DND-41 (cell line): Measurements from ENCODE around the gene LUZP2.

ENCODE experiments used
- ATAC-seq: fragments of 200-7000 bp; cut with Tn5 transposase; 3 replicates; pipeline ENCODE4 v1.9.1; 2021; ENCODE audit warnings: low read depth; ENCODE audit not compliant: insufficient read depth
- DNase-seq: peaks from one replicate; pipeline ENCODE4 v3.0.0-alpha.2; 2020
- H2AFZ ChIP-seq: 2 replicates; pipeline ENCODE4 v1.6.0; 2012; ENCODE audit warnings: low read depth, low read length
- H3K27ac ChIP-seq: 2 replicates; pipeline ENCODE4 v1.5.1; 2012; ENCODE audit warnings: low read length, inconsistent platforms
- H3K27me3 ChIP-seq: fragments of 200-600 bp; sonication (generic); 2 replicates; pipeline ENCODE4 v1.6.0; 2012; ENCODE audit warnings: low read length, mild to moderate bottlenecking, inconsistent platforms; ENCODE audit not compliant: insufficient read depth, poor library complexity
- H3K36me3 ChIP-seq: 2 replicates; pipeline ENCODE4 v1.5.1; 2012; ENCODE audit warnings: low read length, inconsistent platforms; ENCODE audit not compliant: insufficient read depth
- H3K4me1 ChIP-seq: 2 replicates; pipeline ENCODE4 v1.5.1; 2012; ENCODE audit warnings: mild to moderate bottlenecking, low read length; ENCODE audit not compliant: insufficient read depth
- H3K4me2 ChIP-seq: 2 replicates; pipeline ENCODE4 v1.6.0; 2012; ENCODE audit warnings: mild to moderate bottlenecking, moderate library complexity, low read length, inconsistent platforms; ENCODE audit not compliant: insufficient read depth
- H3K4me3 ChIP-seq, 2 experiments: fragments of 200-600 bp in 1 of 2; shearing (Covaris generic) in 1 of 2; 2 replicates each; pipeline ENCODE4 v1.5.1; 2012 to 2016; ENCODE audit warnings: inconsistent platforms in 2 of 2, low read length in 2 of 2, mild to moderate bottlenecking in 2 of 2, low read depth in 1 of 2, moderate library complexity in 1 of 2
- H3K79me2 ChIP-seq: 2 replicates; pipeline ENCODE4 v1.6.0; 2012; ENCODE audit warnings: low read length, inconsistent platforms; ENCODE audit not compliant: insufficient read depth
- H3K9ac ChIP-seq: 2 replicates; pipeline ENCODE4 v1.6.0; 2012; ENCODE audit warnings: low read depth, mild to moderate bottlenecking, inconsistent platforms, low read length, moderate library complexity
- H3K9me3 ChIP-seq: 2 replicates; pipeline ENCODE4 v1.5.1; 2012; ENCODE audit warnings: low read length, moderate library complexity, mild to moderate bottlenecking, inconsistent platforms; ENCODE audit not compliant: insufficient read depth, severe bottlenecking
- H4K20me1 ChIP-seq: 2 replicates; pipeline ENCODE4 v1.6.0; 2012; ENCODE audit warnings: low read length; ENCODE audit not compliant: insufficient read depth
- EZH2 ChIP-seq: IDR thresholded peaks from 3 replicates; pipeline ENCODE4 v1.6.1; 2012; ENCODE audit warnings: borderline replicate concordance, low read depth, mild to moderate bottlenecking, moderate library complexity, low read length, inconsistent platforms; ENCODE audit not compliant: severe bottlenecking
- TF ChIP-seq, protein P1 (sequence below): IDR thresholded peaks from 2 replicates; pipeline ENCODE4 v1.5.1; 2012; ENCODE audit warnings: borderline replicate concordance, low read length, moderate library complexity, mild to moderate bottlenecking; ENCODE audit not compliant: poor library complexity, severe bottlenecking; ENCODE audit errors: extremely low read depth

The LUZP2 gene

DNA sequence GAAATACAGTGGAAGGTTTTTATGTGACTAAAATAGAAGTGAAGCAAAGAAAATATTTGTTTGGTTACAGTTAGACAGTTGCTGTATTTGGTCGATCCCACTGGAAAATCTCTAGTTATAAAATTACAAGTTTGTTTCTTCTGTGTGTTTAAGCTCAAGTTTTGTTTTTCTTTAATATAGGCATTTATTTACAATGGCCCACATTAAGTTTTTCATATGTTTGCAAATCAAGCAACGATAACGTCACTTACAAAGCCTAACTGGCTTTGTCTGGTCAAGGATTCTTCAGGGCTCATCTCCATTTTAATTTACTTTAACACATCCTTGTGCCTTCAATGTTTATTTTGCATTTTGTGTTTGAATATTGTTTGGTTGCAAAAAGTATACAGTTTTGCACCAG, 270.6 kb downstream of the LUZP2 start:
- H2AFZ ChIP-seq: no peak overlapping the region; the same call in 1 of the 2 replicates
- DNase-seq: no peak
- H3K27ac ChIP-seq: no peak overlapping the region
- H3K27me3 ChIP-seq: no peaks in the 10 kb centered on the region
- H3K9ac ChIP-seq: no peak overlapping the region
- H3K79me2 ChIP-seq: no peaks in the 10 kb centered on the region
- H3K36me3 ChIP-seq: no peaks in the 10 kb centered on the region
- no peaks in the 10 kb centered on the region for H3K4me1 ChIP-seq
- no peak for ATAC-seq
- H4K20me1 ChIP-seq: no peaks in the 10 kb centered on the region
- H3K4me2 ChIP-seq: no peak overlapping the region
- H3K9me3 ChIP-seq: no peaks in the 10 kb centered on the region
- H3K4me3 ChIP-seq: no peak overlapping the region
- TF ChIP-seq, protein P1, sequence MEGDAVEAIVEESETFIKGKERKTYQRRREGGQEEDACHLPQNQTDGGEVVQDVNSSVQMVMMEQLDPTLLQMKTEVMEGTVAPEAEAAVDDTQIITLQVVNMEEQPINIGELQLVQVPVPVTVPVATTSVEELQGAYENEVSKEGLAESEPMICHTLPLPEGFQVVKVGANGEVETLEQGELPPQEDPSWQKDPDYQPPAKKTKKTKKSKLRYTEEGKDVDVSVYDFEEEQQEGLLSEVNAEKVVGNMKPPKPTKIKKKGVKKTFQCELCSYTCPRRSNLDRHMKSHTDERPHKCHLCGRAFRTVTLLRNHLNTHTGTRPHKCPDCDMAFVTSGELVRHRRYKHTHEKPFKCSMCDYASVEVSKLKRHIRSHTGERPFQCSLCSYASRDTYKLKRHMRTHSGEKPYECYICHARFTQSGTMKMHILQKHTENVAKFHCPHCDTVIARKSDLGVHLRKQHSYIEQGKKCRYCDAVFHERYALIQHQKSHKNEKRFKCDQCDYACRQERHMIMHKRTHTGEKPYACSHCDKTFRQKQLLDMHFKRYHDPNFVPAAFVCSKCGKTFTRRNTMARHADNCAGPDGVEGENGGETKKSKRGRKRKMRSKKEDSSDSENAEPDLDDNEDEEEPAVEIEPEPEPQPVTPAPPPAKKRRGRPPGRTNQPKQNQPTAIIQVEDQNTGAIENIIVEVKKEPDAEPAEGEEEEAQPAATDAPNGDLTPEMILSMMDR: no peak
- no peak for TF ChIP-seq EZH2

DNA sequence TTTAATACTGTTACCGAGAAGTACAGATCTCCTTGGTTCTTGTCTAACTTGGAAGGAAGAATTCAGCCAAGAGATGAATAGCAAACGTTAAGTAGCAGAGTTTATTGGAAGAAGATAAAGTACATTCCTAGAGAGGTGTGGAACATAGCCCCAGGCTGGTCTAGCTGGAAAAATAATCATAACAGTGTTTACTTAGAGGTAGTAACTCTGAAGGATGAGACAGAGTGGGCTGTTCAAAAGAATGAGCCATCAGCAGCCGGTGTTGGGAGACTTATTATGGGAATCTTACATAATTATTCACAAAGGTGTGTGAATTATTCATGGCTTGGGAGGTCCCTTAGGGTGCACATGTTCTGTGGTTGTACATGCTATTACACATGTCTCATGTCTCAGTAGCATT, 276.5 kb downstream of the LUZP2 start:
- no peak overlapping the region for H3K9ac ChIP-seq
- H4K20me1 ChIP-seq: no peaks in the 10 kb centered on the region
- no peaks in the 10 kb centered on the region for H3K27me3 ChIP-seq
- no peak for DNase-seq
- ATAC-seq: no peak
- no peak overlapping the region for H3K27ac ChIP-seq
- no peak overlapping the region for H3K4me3 ChIP-seq
- H3K4me1 ChIP-seq: no peaks in the 10 kb centered on the region
- H2AFZ ChIP-seq: no peak overlapping the region
- no peaks in the 10 kb centered on the region for H3K79me2 ChIP-seq
- H3K36me3 ChIP-seq: no peaks in the 10 kb centered on the region
- no peak overlapping the region for H3K4me2 ChIP-seq
- TF ChIP-seq, protein P1: no peak
- no peak for TF ChIP-seq EZH2
- no peaks in the 10 kb centered on the region for H3K9me3 ChIP-seq

DNA sequence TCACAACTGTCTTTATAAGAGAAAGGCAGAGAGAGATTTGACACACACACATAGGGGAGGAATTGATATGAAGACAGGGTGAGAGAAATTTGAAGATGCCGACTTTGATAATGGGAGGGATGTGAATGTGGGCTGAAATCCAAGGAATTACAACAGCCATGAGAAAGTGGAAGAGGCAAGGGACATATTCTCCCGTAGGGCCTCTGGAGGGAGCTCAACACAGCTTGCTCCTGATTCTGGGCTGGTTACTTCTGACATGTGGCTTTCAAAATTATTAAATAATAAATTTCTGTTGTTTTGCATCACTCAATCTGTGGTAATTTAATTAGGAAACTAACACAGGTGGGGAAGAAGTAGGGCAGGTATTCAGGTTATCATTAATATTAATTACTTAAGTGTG, 282.9 kb downstream of the LUZP2 start:
- H3K4me3 ChIP-seq: no peak overlapping the region
- TF ChIP-seq EZH2: no peak
- TF ChIP-seq, protein P1: no peak
- H3K4me1 ChIP-seq: no peaks in the 10 kb centered on the region
- ATAC-seq (no peak), DNase-seq (no peak)
- H3K9me3 ChIP-seq: no peaks in the 10 kb centered on the region
- H3K27ac ChIP-seq: no peak overlapping the region
- no peaks in the 10 kb centered on the region for H3K27me3 ChIP-seq
- H4K20me1 ChIP-seq: no peaks in the 10 kb centered on the region
- no peak overlapping the region for H3K9ac ChIP-seq
- H3K36me3 ChIP-seq: no peaks in the 10 kb centered on the region
- H3K79me2 ChIP-seq: no peaks in the 10 kb centered on the region
- no peak overlapping the region for H3K4me2 ChIP-seq
- no peak overlapping the region for H2AFZ ChIP-seq

DNA sequence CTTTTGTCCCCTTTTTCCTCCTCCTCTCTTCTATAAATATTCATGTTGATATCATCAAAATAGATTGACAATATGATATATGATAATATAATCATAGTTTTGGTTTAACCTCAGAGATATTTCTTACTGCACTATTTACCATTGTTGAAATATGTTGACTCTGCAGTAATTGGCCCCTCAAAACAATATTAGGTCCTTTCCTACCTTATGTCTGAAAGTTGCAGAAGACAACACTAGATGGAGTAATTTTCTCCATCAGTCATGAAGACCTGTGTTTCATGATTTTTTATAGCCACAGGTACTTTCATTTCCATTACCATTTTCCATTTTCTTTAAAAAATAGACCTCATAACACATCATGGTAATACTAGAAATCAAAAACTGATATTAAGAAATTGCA, 284.4 kb downstream of the LUZP2 start:
- no peak for ATAC-seq
- H3K9me3 ChIP-seq: no peaks in the 10 kb centered on the region
- H3K36me3 ChIP-seq: no peaks in the 10 kb centered on the region
- no peak overlapping the region for H3K4me3 ChIP-seq
- H3K4me1 ChIP-seq: no peaks in the 10 kb centered on the region
- H3K79me2 ChIP-seq: no peaks in the 10 kb centered on the region
- TF ChIP-seq, protein P1: no peak
- no peak for TF ChIP-seq EZH2
- H3K27ac ChIP-seq: no peak overlapping the region
- H4K20me1 ChIP-seq: no peaks in the 10 kb centered on the region
- H3K27me3 ChIP-seq: no peaks in the 10 kb centered on the region
- H2AFZ ChIP-seq: no peak overlapping the region
- H3K9ac ChIP-seq: no peak overlapping the region
- no peak for DNase-seq
- H3K4me2 ChIP-seq: no peak overlapping the region
